ENCODE measurements around the gene OR9Q1. TPM values are rescaled to one million over a fixed set of nuclear protein-coding genes. Genes with fewer than 3 reads are reported as not detected.

The OR9Q1 gene
- total and polyA plus RNA-seq, 2 experiments from 2014 or later, result not detected

GRCh38 chr11:58097437-58097836, 73.8 kb downstream of the OR9Q1 start:
- DNase-seq (ENCODE audit: low spot score) (no peak), ATAC-seq (no peak)
- TF ChIP-seq REST (IDR thresholded peaks at IDR 0.05; ENCODE audit: unreplicated experiment) (no peak), ETS1 (IDR thresholded peaks at IDR 0.05) (no peak), ZNF331 (CRISPR knock-in tag; IDR thresholded peaks at IDR 0.05; ENCODE audit: low read depth) (no peak), POLR2AphosphoS5 (IDR thresholded peaks at IDR 0.05; ENCODE audit: low read depth) (no peak), EZH2 (IDR thresholded peaks at IDR 0.05; ENCODE audit: low read depth, unreplicated experiment) (no peak), CREB1 (CRISPR knock-in tag; IDR thresholded peaks at IDR 0.05; ENCODE audit: low read depth) (no peak), EZH2phosphoT487 (IDR thresholded peaks at IDR 0.05; ENCODE audit: unreplicated experiment) (no peak), ZNF462 (CRISPR knock-in tag; IDR thresholded peaks at IDR 0.05) (no peak), JUNB (IDR thresholded peaks at IDR 0.05; ENCODE audit: unreplicated experiment) (no peak)
- H3K27me3 ChIP-seq (ENCODE audit: insufficient read depth), result no peaks in the 10 kb centered on the region
- no peaks in the 10 kb centered on the region for H3K36me3 ChIP-seq (ENCODE audit: insufficient read depth)
- no peak overlapping the region for H3K4me3 ChIP-seq
- no peak overlapping the region for H3K4me2 ChIP-seq
- peaks cover 4% of the 10 kb centered on the region for H3K9me3 Mint-ChIP-seq
- no peaks in the 10 kb centered on the region for H3K9me2 ChIP-seq (ENCODE audit: insufficient read depth)
- no peaks in the 10 kb centered on the region for H3F3A ChIP-seq (replicated peaks; ENCODE audit: low read depth)
- no peaks in the 10 kb centered on the region for H3K27me3 Mint-ChIP-seq (ENCODE audit: insufficient read depth, low read depth, poor library complexity)
- no peaks in the 10 kb centered on the region for H3K36me3 Mint-ChIP-seq (ENCODE audit: low read depth)
- no peak overlapping the region for H2AFZ ChIP-seq
- no peaks in the 10 kb centered on the region for H3K4me1 ChIP-seq (ENCODE audit: insufficient read depth)
- H4K20me1 ChIP-seq (replicated peaks; ENCODE audit: insufficient read depth), result no peaks in the 10 kb centered on the region; the same call in 1 of the 2 replicates
- H3K79me2 ChIP-seq (replicated peaks; ENCODE audit: insufficient read depth), result no peaks in the 10 kb centered on the region
- no peak overlapping the region for H3K4me3 Mint-ChIP-seq
- no peak overlapping the region for H3K27ac ChIP-seq (ENCODE audit: low read depth)
- H3K4me1 Mint-ChIP-seq, result no peaks in the 10 kb centered on the region
- no peak overlapping the region for H3K27ac Mint-ChIP-seq

Data from GM23338 (cell line).